Measurements from ENCODE around the gene LAIR1.
"Not testable (repeated sequence)": the region's sequence is repeated elsewhere in the genome, so short reads cannot be mapped to it uniquely, and the experiment has no call there.

The LAIR1 gene

GRCh38 chr19:54333586-54334298, 31.0 kb downstream of the LAIR1 start:
- Histone ChIP-seq H3K4me3 (IDR thresholded peaks at IDR 0.05; ENCODE audit: insufficient read depth, low read depth, low read length) (no peak overlapping the region), H3K36me3 (ENCODE audit: insufficient read depth) (no peaks in the 10 kb centered on the region), H3K4me1 (ENCODE audit: low read depth, poor library complexity, severe bottlenecking) (no peaks in the 10 kb centered on the region), H2AFZ (ENCODE audit: low read depth) (no peak overlapping the region), H3K27me3 (ENCODE audit: insufficient read depth, low read depth) (peaks cover 8% of the 10 kb centered on the region; the same call in 1 of the 2 replicates), H3K9ac (no peak overlapping the region), H4K20me1 (ENCODE audit: insufficient read depth) (no peaks in the 10 kb centered on the region), H3K79me2 (ENCODE audit: insufficient read depth, low read depth) (no peaks in the 10 kb centered on the region), H3K27ac (no peak overlapping the region), H3K4me2 (no peak overlapping the region)
- TF ChIP-seq, protein P1, sequence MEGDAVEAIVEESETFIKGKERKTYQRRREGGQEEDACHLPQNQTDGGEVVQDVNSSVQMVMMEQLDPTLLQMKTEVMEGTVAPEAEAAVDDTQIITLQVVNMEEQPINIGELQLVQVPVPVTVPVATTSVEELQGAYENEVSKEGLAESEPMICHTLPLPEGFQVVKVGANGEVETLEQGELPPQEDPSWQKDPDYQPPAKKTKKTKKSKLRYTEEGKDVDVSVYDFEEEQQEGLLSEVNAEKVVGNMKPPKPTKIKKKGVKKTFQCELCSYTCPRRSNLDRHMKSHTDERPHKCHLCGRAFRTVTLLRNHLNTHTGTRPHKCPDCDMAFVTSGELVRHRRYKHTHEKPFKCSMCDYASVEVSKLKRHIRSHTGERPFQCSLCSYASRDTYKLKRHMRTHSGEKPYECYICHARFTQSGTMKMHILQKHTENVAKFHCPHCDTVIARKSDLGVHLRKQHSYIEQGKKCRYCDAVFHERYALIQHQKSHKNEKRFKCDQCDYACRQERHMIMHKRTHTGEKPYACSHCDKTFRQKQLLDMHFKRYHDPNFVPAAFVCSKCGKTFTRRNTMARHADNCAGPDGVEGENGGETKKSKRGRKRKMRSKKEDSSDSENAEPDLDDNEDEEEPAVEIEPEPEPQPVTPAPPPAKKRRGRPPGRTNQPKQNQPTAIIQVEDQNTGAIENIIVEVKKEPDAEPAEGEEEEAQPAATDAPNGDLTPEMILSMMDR (conservative IDR thresholded peaks at IDR 0.05; ENCODE audit: low read depth, low read length) = no peak

DNA sequence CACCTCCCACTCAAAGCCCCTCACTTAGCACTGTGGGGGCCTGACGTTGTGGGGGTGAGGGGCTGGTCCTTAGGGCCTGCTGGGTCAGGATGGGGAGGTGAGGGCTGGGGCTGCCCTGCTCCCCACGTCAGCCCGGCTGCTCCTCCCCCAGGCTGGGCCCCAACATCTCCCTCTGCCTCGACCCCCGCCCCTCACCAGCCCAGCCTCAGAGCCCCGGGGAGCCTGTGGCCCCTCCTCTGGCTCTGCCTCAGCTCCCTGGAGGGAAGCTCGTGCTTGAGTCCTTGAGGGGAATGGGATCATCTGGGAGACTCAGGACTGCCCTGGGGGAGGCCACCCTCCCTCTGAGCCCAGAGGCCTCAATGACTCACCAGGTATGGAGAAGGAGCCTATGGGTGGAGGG, 32.6 kb downstream of the LAIR1 start:
- Histone ChIP-seq H3K4me3 (IDR thresholded peaks at IDR 0.05; ENCODE audit: insufficient read depth, low read depth, low read length) (no peak overlapping the region), H3K9ac (no peak overlapping the region), H3K79me2 (ENCODE audit: insufficient read depth, low read depth) (no peaks in the 10 kb centered on the region), H3K4me2 (no peak overlapping the region), H3K36me3 (ENCODE audit: insufficient read depth) (no peaks in the 10 kb centered on the region), H3K4me1 (ENCODE audit: low read depth, poor library complexity, severe bottlenecking) (no peaks in the 10 kb centered on the region), H3K27ac (no peak overlapping the region), H2AFZ (ENCODE audit: low read depth) (no peak overlapping the region), H3K27me3 (ENCODE audit: insufficient read depth, low read depth) (peaks cover 5% of the 10 kb centered on the region; the same call in 1 of the 2 replicates), H4K20me1 (ENCODE audit: insufficient read depth) (no peaks in the 10 kb centered on the region)
- TF ChIP-seq, protein P1 (conservative IDR thresholded peaks at IDR 0.05; ENCODE audit: low read depth, low read length) = no peak

DNA sequence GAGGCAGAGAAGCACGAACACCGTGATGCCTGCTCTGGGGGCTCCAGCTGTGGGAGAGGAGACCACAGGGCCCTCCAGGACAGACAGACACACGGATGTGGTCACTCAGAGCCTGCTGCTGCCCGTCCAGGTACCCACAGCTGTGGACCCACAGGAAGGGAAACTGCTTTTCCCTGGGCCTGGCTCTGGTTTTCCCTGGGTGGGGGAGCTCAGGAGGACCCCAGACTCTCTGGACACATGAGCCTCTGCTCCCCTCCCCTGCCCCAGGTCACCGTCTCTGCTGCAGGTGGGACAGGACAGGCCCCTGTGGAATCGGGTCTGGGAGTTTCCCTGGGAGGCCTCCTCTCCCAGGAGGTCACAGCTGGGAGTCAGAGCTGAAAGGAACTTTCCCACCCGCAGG, 33.1 kb downstream of the LAIR1 start:
- TF ChIP-seq, protein P1 (conservative IDR thresholded peaks at IDR 0.05; ENCODE audit: low read depth, low read length) = no peak
- no peak overlapping the region for H3K9ac ChIP-seq
- no peak overlapping the region for H3K4me2 ChIP-seq

GRCh38 chr19:54329476-54330165, 35.1 kb downstream of the LAIR1 start:
- Histone ChIP-seq H3K4me2 (no peak overlapping the region), H3K9ac (no peak overlapping the region), H3K27ac (no peak overlapping the region), H3K27me3 (ENCODE audit: insufficient read depth, low read depth) (peaks cover 5% of the 10 kb centered on the region; the same call in 1 of the 2 replicates), H3K79me2 (ENCODE audit: insufficient read depth, low read depth) (no peaks in the 10 kb centered on the region), H3K4me3 (IDR thresholded peaks at IDR 0.05; ENCODE audit: insufficient read depth, low read depth, low read length) (no peak overlapping the region), H3K36me3 (ENCODE audit: insufficient read depth) (no peaks in the 10 kb centered on the region), H4K20me1 (ENCODE audit: insufficient read depth) (no peaks in the 10 kb centered on the region), H3K4me1 (ENCODE audit: low read depth, poor library complexity, severe bottlenecking) (no peaks in the 10 kb centered on the region), H2AFZ (ENCODE audit: low read depth) (no peak overlapping the region)
- TF ChIP-seq, protein P1 (conservative IDR thresholded peaks at IDR 0.05; ENCODE audit: low read depth, low read length) = no peak

More for the DNA sequence above, 33.1 kb downstream of the LAIR1 start:
- Histone ChIP-seq H3K4me3 (IDR thresholded peaks at IDR 0.05; ENCODE audit: insufficient read depth, low read depth, low read length) (no peak overlapping the region), H3K36me3 (ENCODE audit: insufficient read depth) (no peaks in the 10 kb centered on the region), H3K4me1 (ENCODE audit: low read depth, poor library complexity, severe bottlenecking) (no peaks in the 10 kb centered on the region), H3K27me3 (ENCODE audit: insufficient read depth, low read depth) (peaks cover 5% of the 10 kb centered on the region; the same call in 1 of the 2 replicates), H3K79me2 (ENCODE audit: insufficient read depth, low read depth) (no peaks in the 10 kb centered on the region), H4K20me1 (ENCODE audit: insufficient read depth) (no peaks in the 10 kb centered on the region), H3K27ac (no peak overlapping the region), H2AFZ (ENCODE audit: low read depth) (no peak overlapping the region)

DNA sequence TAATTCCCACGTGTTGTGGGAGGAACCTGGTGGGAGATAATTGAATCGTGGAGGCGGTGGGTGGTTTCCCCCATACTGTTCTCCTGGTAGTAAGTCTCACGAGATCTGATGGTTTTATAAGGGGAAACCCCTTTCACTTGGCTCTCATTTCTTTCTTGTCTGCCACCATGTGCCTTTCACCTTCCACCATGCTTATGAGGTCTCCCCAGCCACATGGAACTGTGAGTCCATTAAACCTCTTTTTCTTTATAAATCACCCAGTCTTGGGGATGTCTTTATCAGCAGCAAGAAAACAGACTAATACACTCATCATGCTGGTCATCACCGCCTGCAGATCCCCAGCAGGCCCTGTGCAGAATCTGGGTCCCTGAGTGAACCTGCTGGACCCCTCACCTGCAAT, 36.0 kb downstream of the LAIR1 start:
- not testable (repeated sequence) for H3K27me3 ChIP-seq (ENCODE audit: insufficient read depth, low read depth); H3K9ac ChIP-seq; H3K79me2 ChIP-seq (ENCODE audit: insufficient read depth, low read depth); H3K4me3 ChIP-seq (IDR thresholded peaks at IDR 0.05; ENCODE audit: insufficient read depth, low read depth, low read length); H3K27ac ChIP-seq; H4K20me1 ChIP-seq (ENCODE audit: insufficient read depth); H2AFZ ChIP-seq (ENCODE audit: low read depth); H3K36me3 ChIP-seq (ENCODE audit: insufficient read depth); H3K4me2 ChIP-seq; H3K4me1 ChIP-seq (ENCODE audit: low read depth, poor library complexity, severe bottlenecking)

Data from KMS-11 (cell line).